GM12864 (cell line): ENCODE results near the gene ARRDC3.
"Not testable (repeated sequence)": the region's sequence is repeated elsewhere in the genome, so short reads cannot be mapped to it uniquely, and the experiment has no call there.

ENCODE experiments used
- DNase-seq: peaks from one replicate; pipeline ENCODE4 v3.0.0-alpha.2; 2011; ENCODE audit warnings: low read depth
- H3K4me3 ChIP-seq: 2 replicates; pipeline ENCODE4 v1.5.1; 2011; ENCODE audit warnings: mild to moderate bottlenecking, low read depth, low read length, control low read depth
- TF ChIP-seq, protein P1 (sequence below): IDR thresholded peaks from 2 replicates; pipeline ENCODE4 v1.5.1; 2011; ENCODE audit warnings: low read depth, mild to moderate bottlenecking, moderate library complexity, low read length, control low read depth, inconsistent platforms; ENCODE audit errors: missing control alignments

The ARRDC3 gene

DNA sequence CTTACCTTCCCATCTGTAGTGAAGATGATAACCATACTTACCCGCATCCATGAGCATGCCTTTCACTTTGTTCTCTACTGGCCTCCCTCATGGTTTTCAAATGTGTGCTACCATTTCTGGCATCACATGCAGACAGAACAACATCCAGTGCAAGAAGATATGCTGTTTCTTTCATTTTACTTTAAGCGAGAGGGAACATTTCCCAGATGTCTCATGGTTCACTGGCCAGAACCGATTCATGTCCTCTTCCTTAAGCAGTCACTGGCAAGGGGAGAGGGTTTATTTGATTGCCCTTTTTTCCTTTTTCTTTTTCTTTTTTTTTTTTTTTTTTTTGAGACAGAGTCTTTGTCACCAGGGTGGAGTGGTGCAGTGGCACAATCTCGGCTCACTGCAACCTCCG is 37.7 kb downstream of the ARRDC3 start:
- DNase-seq: no peak
- TF ChIP-seq, protein P1, sequence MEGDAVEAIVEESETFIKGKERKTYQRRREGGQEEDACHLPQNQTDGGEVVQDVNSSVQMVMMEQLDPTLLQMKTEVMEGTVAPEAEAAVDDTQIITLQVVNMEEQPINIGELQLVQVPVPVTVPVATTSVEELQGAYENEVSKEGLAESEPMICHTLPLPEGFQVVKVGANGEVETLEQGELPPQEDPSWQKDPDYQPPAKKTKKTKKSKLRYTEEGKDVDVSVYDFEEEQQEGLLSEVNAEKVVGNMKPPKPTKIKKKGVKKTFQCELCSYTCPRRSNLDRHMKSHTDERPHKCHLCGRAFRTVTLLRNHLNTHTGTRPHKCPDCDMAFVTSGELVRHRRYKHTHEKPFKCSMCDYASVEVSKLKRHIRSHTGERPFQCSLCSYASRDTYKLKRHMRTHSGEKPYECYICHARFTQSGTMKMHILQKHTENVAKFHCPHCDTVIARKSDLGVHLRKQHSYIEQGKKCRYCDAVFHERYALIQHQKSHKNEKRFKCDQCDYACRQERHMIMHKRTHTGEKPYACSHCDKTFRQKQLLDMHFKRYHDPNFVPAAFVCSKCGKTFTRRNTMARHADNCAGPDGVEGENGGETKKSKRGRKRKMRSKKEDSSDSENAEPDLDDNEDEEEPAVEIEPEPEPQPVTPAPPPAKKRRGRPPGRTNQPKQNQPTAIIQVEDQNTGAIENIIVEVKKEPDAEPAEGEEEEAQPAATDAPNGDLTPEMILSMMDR: no peak
- no peak overlapping the region for H3K4me3 ChIP-seq

DNA sequence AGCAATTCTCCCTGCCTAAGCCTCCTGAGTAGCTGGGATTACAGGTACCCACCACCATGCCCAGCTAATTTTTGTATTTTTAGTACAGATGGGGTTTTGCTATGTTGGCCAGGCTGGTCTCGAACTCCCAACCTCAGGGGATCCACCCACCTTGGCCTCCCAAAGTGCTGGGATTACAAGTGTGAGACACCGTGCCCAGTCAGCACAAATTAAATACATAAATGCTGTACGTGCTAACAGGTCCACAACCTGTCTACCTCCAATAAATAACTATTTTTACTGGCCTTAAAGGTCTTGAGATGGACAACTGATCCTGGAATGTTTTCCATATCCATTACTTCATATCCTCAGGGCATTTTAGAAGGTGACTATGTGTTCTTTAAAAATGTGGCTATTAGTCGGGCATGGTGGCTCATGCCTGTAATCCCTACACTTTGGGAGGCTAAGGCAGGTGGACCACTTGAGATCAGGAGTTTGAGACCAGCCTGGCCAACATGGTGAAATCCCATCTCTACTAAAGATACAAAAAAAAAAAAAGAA is 38.4 kb downstream of the ARRDC3 start:
- H3K4me3 ChIP-seq, DNase-seq: not testable (repeated sequence)

DNA sequence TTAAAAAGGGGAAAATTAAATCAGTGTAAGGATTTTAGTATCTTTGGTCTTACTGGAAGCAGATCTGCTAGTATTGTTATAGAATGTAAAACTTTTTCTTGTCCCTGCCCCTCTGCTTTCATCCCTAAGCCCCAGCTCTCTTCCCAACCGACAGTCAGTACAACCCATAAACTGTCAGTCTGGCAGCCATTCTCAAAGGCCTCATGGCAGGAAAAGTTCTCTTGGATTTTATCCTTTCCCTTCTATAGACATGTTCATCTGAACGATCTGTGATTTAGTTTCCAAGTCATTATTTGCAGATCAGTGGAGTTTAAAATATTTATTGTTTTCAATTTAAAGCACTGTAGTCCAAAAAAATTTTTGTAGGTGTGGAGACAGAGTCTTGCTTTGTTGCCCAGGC is 39.2 kb downstream of the ARRDC3 start:
- TF ChIP-seq, protein P1: no peak
- H3K4me3 ChIP-seq: no peak overlapping the region
- no peak for DNase-seq

DNA sequence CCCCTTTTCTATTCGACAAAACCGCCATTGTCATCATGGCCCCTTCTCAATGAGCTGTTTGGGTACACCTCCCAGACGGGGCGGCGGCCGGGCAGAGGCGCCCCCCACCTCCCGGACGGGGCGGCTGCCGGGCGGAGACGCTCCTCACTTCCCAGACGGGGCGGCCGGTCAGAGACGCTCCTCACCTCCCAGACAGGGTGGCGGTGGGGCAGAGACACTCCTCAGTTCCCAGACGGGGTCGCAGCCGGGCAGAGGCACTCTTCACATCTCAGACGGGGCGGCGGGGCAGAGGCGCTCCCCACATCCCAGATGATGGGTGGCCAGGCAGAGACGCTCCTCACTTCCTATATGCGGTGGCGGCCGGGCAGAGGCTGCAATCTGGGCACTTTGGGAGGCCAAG is 40.2 kb downstream of the ARRDC3 start:
- DNase-seq: not testable (repeated sequence)

DNA sequence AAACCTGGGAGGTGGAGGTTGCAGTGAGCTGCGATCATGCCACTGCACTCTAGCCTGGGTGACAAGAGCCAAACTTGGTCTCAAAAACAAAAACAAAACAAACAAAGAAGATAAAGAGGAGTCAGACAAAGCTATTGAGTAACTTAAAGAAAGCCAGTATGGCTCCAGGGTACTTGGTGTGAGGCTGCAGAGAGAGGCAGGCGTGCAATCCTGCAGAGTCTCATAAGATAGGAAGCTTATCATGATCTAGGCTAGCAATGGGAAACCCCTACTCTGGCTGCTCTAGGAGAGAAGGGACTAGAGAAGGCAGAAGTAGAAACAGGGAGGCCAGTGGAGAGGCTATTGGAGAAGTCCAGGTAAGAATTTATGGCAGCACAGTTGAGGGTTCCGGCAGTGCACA is 42.0 kb downstream of the ARRDC3 start:
- H3K4me3 ChIP-seq: no peak overlapping the region
- no peak for DNase-seq
- TF ChIP-seq, protein P1: no peak

More for the DNA sequence above, 40.2 kb downstream of the ARRDC3 start:
- not testable (repeated sequence) for H3K4me3 ChIP-seq

DNA sequence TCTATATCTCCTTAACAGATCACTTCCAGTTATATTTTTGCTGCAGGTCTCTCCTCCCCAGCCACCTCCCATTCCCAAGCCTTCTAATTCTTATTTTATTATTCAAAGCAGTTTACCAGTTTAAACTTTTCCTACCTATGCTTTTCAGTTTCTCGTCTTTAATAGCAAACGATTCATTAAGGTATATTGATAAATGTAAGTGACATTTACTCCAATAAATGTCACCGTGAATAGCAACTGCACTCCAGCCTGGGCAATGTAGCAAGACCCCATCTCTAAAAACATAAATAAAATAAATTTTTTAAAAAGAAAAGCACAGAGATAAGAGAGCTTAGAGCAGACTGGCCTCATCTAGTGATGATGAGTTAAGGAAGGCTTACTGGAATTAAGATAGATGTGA is 42.6 kb downstream of the ARRDC3 start:
- no peak for DNase-seq
- TF ChIP-seq, protein P1: no peak
- H3K4me3 ChIP-seq: no peak overlapping the region

DNA sequence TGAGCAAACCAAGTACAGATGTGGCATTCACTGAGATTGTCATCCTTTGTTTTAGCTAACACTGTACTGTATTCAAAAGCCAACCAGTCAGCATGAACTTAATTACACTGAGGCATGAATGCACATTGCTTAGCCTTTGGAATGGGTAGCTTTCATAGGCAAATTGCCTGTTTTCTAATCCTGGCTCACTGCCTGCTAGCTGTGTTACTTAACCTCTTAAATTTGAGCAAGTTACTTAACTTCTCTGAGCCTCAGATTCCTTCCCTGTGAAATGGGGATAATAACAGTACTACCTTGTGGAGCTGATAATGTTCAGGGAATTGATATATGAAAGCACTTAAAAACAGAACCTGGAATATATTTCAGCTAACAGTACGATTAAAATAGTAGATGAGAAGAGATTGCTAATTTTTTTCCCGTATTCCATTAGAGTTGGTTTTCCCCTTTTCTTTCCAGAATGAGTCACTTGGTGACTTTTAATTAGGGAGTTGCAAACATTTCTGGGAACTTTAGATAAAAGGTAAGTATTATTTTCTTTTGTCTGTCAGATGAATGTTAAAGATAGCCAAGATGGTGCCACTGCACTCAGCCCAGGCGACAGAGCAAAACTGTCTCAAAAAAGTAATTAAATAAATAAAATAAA is 43.9 kb downstream of the ARRDC3 start:
- DNase-seq: no peak
- TF ChIP-seq, protein P1: no peak
- no peak overlapping the region for H3K4me3 ChIP-seq

DNA sequence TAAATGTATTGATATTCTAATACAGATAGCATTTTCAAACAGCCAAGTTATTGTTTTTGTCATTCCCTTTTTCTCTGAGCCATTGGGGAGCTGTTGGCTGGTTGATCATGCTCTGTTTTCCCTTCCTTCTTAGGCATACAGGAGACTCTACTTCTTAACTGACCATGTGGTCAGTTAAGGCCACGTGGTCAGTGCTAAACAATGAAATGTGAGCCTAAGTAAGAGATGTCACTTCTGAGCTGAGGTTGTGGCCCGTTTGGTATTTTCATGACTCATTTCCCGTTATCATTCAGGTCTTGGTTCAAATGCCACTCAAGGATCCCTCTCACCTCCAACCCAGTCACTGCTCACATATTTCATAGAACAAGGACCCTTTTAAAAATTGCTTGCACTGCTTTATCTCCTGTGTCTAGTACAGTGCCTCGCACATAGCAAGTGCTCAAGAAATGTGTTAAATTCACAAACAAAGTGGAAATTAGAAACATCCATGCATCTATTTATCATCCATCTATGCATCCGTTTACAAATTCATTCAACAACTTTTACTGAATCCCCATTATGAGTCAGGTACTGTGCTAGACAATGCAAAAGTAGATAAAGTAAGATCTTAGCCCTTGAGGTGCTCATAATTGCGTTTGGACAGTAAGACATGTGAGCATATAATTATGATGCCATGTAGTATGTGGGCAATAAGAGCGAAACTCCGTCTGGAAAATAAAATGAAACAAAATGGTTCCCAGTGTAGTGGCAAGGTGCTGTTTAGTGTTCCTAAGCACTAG is 50.7 kb downstream of the ARRDC3 start:
- DNase-seq: no peak
- TF ChIP-seq, protein P1: no peak
- H3K4me3 ChIP-seq: no peak overlapping the region
